Measurements from ENCODE around the gene ZGRF1.

- TF ChIP-seq, protein P1, sequence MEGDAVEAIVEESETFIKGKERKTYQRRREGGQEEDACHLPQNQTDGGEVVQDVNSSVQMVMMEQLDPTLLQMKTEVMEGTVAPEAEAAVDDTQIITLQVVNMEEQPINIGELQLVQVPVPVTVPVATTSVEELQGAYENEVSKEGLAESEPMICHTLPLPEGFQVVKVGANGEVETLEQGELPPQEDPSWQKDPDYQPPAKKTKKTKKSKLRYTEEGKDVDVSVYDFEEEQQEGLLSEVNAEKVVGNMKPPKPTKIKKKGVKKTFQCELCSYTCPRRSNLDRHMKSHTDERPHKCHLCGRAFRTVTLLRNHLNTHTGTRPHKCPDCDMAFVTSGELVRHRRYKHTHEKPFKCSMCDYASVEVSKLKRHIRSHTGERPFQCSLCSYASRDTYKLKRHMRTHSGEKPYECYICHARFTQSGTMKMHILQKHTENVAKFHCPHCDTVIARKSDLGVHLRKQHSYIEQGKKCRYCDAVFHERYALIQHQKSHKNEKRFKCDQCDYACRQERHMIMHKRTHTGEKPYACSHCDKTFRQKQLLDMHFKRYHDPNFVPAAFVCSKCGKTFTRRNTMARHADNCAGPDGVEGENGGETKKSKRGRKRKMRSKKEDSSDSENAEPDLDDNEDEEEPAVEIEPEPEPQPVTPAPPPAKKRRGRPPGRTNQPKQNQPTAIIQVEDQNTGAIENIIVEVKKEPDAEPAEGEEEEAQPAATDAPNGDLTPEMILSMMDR (IDR thresholded peaks at IDR 0.05): no peak
- no peak for TF ChIP-seq POLR2A (IDR thresholded peaks at IDR 0.05)
Measured at GRCh38 chr4:112647785-112648184, 11.1 kb upstream of the ZGRF1 start.

Data from esophagus squamous epithelium (tissue), 4 donors.